Nephron progenitor cell (in vitro differentiated cells): ENCODE data around the gene CCDC175.

Source experiments
- DNase-seq: peaks from one replicate; pipeline ENCODE4 v3.0.0; 2021
- H3K27ac Mint-ChIP-seq: 2 replicates; pipeline ENCODE4 v1.8.0; 2021; ENCODE audit warnings: mild to moderate bottlenecking, moderate library complexity, mixed read lengths
- H3K27me3 Mint-ChIP-seq: 2 replicates; pipeline ENCODE4 v1.8.0; 2021; ENCODE audit warnings: mild to moderate bottlenecking, low read depth, mixed read lengths; ENCODE audit not compliant: poor library complexity
- H3K36me3 Mint-ChIP-seq: 2 replicates; pipeline ENCODE4 v1.8.0; 2021; ENCODE audit warnings: low read depth, mixed read lengths
- H3K4me1 Mint-ChIP-seq: 2 replicates; pipeline ENCODE4 v1.8.0; 2021; ENCODE audit warnings: mixed read lengths
- H3K4me3 Mint-ChIP-seq: 2 replicates; pipeline ENCODE4 v1.8.0; 2021; ENCODE audit warnings: mild to moderate bottlenecking, moderate library complexity, mixed read lengths
- H3K9me3 Mint-ChIP-seq: 2 replicates; pipeline ENCODE4 v1.8.0; 2021; ENCODE audit warnings: mild to moderate bottlenecking, moderate library complexity, mixed read lengths
- CTCF ChIP-seq: fragments of 200-600 bp; sonication (generic); IDR thresholded peaks from 2 replicates; pipeline ENCODE4 v1.5.0; 2021; ENCODE audit warnings: antibody characterized with exemption

The CCDC175 gene

DNA sequence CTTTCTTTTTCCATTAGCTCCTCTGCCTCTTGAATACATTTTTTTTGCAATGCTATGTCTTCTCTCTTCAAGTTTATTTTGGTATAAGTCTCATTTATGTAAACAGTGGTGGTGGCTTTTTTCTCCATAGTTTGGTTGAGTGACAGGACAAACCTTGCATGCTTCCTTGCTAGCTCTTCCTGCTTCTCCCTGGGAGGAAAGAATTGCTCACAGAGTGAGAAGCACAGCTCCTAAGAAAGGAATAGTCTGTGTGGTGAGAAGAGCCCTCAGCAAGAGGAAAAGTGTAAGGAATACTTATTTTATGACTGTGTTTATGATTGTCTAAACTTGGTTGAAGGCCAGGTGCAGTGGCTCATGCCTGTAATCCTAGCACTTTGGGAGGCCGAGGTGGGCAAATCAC is 11.5 kb downstream of the CCDC175 start:
- no peak overlapping the region for H3K4me3 Mint-ChIP-seq
- H3K4me1 Mint-ChIP-seq: peaks cover 31% of the 10 kb centered on the region
- H3K27ac Mint-ChIP-seq: no peak overlapping the region
- no peaks in the 10 kb centered on the region for H3K9me3 Mint-ChIP-seq
- TF ChIP-seq CTCF: no peak
- DNase-seq: no peak
- H3K27me3 Mint-ChIP-seq: peaks cover 2% of the 10 kb centered on the region
- no peaks in the 10 kb centered on the region for H3K36me3 Mint-ChIP-seq

DNA sequence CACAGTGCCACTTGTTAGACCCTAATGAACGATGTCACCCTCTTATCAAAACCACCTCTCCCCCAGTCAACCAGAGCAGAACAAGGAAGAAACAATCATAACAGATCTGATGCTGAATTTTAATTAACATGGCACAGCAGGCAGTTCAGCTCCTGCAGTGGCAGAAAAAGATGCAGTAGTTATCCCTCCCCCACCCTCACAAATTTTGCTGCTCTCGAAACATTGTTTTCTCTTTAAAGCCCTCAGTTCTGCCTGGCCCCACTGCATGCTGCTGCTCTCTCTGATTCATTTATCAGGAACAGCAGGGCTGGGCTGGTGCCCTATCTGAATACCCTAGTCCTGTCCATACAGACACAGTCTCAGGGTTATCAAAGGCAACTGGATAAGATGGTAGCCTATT is 12.2 kb downstream of the CCDC175 start:
- Mint-ChIP-seq H3K9me3 (no peaks in the 10 kb centered on the region), H3K27ac (no peak overlapping the region), H3K36me3 (no peaks in the 10 kb centered on the region), H3K4me3 (peak overlapping the region; percentile 5), H3K4me1 (peaks cover 31% of the 10 kb centered on the region), H3K27me3 (peaks cover 2% of the 10 kb centered on the region)
- DNase-seq: no peak
- no peak for TF ChIP-seq CTCF

GRCh38 chr14:59547310-59547709 is 29.3 kb downstream of the CCDC175 start:
- no peak for TF ChIP-seq CTCF
- no peak overlapping the region for H3K4me3 Mint-ChIP-seq
- no peaks in the 10 kb centered on the region for H3K4me1 Mint-ChIP-seq
- H3K9me3 Mint-ChIP-seq: peaks cover 18% of the 10 kb centered on the region
- DNase-seq: no peak
- H3K27ac Mint-ChIP-seq: no peak overlapping the region
- peaks cover 7% of the 10 kb centered on the region for H3K27me3 Mint-ChIP-seq
- no peaks in the 10 kb centered on the region for H3K36me3 Mint-ChIP-seq

GRCh38 chr14:59543873-59544272 is 32.7 kb downstream of the CCDC175 start:
- no peaks in the 10 kb centered on the region for H3K4me1 Mint-ChIP-seq
- H3K27ac Mint-ChIP-seq: peak overlapping the region; percentile 46
- no peak overlapping the region for H3K4me3 Mint-ChIP-seq
- peaks cover 7% of the 10 kb centered on the region for H3K27me3 Mint-ChIP-seq
- DNase-seq: no peak
- no peaks in the 10 kb centered on the region for H3K9me3 Mint-ChIP-seq
- H3K36me3 Mint-ChIP-seq: no peaks in the 10 kb centered on the region
- TF ChIP-seq CTCF: no peak

- no peak overlapping the region for H3K27ac Mint-ChIP-seq
- no peak for TF ChIP-seq CTCF
- no peaks in the 10 kb centered on the region for H3K4me1 Mint-ChIP-seq
- DNase-seq: no peak
- no peaks in the 10 kb centered on the region for H3K36me3 Mint-ChIP-seq
- no peak overlapping the region for H3K4me3 Mint-ChIP-seq
- no peaks in the 10 kb centered on the region for H3K27me3 Mint-ChIP-seq
- no peaks in the 10 kb centered on the region for H3K9me3 Mint-ChIP-seq
These were observed 34.9 kb downstream of the CCDC175 start for GRCh38 chr14:59541731-59542130.

GRCh38 chr14:59540852-59541251 is 35.8 kb downstream of the CCDC175 start:
- no peak overlapping the region for H3K4me3 Mint-ChIP-seq
- no peaks in the 10 kb centered on the region for H3K4me1 Mint-ChIP-seq
- no peaks in the 10 kb centered on the region for H3K27me3 Mint-ChIP-seq
- DNase-seq: no peak
- no peak overlapping the region for H3K27ac Mint-ChIP-seq
- H3K9me3 Mint-ChIP-seq: no peaks in the 10 kb centered on the region
- no peak for TF ChIP-seq CTCF
- H3K36me3 Mint-ChIP-seq: no peaks in the 10 kb centered on the region
